ENCODE data around the gene PTPRT.

- TF ChIP-seq CTCF (IDR thresholded peaks at IDR 0.05): no peak
- no peak for TF ChIP-seq REST (IDR thresholded peaks at IDR 0.05; ENCODE audit: insufficient read depth in 1 of 2, low read depth in 2 of 2, low read length in 1 of 2)
- TF ChIP-seq POLR2AphosphoS5 (IDR thresholded peaks at IDR 0.05; ENCODE audit: low read depth, low read length): no peak
- no peak for TF ChIP-seq TCF7L2 (IDR thresholded peaks at IDR 0.05; ENCODE audit: low read depth, low read length)
Observed at GRCh38 chr20:42846784-42847490, 342.8 kb downstream of the PTPRT start.

Measured in Panc1 (cell line).